Inflammatory macrophage treated with lipopolysaccharide for 4 hours (primary cell): ENCODE results near the gene BEAN1.
"Not testable (repeated sequence)": the region's sequence is repeated elsewhere in the genome, so short reads cannot be mapped to it uniquely, and the experiment has no call there.

Experiments
- DNase-seq: peaks from one replicate; pipeline ENCODE4 v3.0.0-alpha.2; 2020

Gene BEAN1

DNA sequence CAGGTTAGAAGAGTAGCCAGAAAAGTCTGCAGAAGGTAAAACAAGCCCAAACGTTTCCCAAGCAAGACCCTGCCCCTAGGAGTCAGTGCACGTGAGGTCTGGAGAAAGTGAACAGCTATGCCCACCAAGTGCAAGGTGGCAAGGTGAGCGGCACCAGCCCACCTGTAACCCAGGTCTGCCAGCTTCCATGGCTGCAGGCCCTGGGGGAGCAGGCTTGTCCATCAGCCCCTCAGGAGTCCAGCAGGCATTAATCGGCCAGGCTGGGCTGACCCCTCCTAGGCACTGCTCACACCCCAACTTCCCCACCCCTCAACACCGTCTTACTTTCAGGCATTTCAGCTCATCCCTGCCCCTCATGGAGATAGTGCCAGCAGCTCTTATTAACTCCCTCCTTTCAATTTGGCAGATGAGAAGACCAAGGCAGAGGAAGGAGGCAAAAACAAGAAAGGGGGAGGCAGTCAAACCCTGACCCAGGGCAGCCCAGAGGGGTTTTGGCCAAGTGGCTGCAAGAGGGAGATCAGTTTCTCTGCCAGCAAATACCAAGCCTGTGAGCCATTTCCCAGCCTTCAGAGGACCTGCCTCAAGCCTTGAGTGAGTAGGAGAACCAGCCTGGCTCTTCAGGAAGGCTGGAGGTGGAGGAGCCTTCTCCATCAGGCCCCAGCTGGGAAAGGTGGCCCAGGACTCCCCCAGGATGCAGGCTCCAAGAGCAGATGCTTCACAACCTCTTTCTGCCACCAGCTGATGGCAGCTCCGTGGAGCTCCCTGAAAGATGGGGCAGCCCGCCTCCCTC is 14.7 kb downstream of the BEAN1 start:
- DNase-seq, result no peak

DNA sequence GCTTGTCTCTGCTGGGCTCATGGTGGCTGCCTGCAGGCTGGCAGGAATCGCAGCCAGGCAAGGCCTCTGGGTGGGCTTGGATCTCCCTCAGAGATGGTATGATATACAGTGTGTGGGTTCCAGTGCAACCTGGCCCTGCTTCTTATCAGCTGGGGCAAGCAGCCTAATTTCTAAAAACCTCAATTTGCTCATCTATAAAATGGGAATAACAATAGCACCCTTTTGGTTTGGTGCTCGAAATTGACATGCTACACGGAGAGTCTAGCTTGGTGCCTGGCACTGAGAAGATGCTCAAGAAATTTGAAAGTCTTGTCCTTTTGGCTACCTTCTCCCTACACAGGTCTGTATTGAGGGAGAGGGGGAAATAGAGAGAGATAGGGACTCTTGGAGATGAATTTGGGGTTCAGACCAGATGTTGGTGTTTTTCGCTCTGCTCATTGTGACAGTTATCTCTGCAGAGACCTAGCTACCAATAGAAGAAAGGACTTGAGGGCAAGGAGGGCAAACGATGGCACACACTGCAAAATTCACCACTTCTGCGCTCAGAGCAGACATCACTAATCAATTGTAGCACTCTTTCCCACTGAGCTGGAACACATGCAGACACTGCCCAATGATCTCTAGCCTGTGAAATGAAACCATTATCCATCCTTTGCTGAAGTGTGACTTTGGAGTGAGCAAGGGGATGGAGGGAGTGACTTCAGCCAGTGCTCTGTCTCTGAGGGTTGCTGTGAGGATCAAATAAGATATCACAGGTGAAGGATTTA is 15.6 kb downstream of the BEAN1 start:
- no peak for DNase-seq

DNA sequence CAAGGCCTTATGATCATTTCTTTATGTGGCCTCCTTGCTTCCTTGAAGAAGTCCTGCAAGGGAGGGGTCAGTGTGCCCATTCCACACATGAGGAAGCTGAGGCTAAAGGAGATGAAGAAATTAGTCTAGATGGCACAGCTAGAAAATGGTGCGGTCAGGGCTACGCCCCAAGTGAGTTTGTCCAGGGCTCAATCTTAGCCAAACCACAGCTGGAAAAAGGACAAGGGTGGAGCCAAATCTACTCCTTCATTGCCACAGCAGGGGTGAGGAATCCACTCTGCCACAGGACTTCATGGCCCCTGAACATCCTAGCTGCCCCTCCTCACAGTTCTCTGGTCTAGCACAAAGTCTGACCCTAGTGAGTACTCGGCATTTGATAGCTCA is 16.2 kb downstream of the BEAN1 start:
- no peak for DNase-seq

DNA sequence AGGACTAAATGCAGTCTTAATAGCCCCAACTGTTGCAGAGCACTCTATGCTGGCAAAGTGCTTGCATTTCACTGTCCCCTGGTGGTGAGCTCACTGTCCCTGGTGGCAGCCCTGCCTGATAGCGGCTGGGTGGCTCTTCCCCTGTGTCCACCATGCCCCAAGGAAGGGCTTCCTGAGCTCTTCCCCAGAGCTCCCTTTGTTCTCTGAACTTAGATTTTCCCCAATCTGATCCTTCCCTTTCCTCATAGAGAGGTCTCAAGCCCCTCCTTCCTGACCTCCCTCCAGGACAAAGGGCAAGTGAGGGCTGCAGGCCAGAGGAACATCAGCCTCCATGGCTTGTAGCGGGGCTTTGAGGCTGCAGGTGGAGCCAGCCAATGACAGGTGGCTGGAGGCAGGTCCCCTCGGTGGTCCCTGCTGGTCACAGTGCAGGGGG is 17.0 kb downstream of the BEAN1 start:
- DNase-seq, result peak; percentile 17

DNA sequence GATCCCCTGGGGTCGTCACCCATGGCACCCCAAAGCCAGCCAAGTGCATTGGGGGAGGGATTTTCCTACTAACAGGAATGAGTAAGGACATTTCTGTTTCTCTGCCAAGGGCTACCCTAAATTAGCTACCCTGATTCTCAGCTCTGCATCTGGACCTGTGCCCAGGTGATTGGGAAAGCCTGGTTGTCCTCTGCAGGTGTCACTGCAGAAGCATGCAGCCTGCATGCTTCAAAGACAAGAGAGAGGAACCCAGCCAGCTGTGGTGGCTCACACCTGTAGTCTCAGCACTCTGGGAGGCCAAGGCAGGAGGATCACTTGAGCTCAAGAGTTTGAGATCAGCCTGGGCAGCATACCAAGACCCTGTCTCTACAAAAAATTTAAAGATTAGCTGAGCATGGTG is 19.6 kb downstream of the BEAN1 start:
- DNase-seq, result no peak

DNA sequence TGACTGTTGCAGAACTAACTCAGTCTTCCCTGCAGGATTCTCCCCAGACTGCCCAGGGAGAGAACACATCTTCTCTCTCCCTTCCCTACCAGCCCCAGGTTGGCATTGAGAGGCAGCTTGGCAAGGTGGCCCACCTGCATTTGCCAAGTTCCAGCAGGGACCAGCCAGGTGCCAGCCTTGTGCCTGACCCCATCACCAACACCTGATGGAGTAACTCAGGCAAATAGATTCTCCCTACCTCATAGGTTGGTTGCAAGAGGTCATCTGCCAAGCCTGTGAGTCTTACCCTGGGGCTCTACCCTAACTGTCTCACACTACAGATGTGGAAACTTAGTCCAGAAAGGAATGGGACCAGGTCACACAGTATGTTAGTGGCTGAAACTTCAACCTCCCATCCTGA is 20.4 kb downstream of the BEAN1 start:
- no peak for DNase-seq

DNA sequence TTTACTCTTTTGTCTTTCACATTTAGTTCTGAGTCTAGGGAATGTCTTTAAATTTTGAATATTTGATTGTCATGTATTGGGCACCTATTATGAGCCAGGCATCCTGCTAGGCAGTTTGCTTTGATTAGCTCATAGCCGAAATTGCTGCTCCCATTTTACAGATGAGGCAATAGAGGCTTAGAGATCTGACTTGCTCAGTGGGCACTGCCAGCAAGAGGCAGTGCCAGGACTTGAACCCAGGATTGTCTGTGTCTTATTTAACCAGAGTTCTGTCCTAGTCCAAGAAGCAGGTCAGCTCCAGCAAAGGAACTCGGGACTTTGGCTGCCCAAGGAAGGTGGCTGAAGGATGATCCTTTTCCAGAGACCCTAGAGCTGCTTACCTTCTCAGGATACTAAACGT is 24.5 kb downstream of the BEAN1 start:
- DNase-seq, result no peak

DNA sequence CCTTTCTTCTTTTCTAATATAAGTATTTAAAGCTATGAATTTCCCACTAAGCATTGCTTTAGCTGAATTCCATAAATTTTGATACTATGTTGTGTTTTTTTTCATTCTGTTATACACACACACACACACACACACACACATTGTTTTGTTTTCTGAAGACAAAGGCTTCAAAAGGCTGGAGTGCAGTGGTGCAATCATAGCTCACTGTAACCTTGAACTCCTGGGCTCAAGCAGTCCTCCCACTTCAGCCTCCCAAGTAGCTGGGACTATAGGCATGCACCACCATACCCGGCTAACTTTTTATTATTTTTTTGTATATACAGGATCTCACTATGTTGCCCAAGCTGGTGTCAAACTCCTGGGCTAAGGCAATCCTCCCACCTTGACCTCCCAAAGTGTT is 26.1 kb downstream of the BEAN1 start:
- not testable (repeated sequence) for DNase-seq

DNA sequence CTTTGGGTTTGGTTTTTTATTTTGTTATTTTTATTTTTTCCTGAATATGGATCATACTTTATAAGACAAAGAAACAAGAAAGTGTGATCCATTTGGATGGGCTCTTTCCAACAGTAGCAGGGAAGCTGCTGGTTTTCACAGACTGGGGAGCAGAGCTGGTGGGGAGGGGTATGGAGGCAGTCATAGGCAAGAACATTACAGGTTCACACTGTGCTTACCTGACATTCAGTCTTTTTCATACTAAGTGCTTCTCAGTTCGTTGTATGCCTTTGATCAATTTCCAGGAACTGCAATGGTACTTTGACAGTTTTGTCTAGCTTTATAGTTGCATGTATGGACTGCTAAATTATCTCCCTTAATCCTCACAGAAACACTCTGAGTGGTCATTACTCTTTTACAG is 27.7 kb downstream of the BEAN1 start:
- DNase-seq, result no peak

DNA sequence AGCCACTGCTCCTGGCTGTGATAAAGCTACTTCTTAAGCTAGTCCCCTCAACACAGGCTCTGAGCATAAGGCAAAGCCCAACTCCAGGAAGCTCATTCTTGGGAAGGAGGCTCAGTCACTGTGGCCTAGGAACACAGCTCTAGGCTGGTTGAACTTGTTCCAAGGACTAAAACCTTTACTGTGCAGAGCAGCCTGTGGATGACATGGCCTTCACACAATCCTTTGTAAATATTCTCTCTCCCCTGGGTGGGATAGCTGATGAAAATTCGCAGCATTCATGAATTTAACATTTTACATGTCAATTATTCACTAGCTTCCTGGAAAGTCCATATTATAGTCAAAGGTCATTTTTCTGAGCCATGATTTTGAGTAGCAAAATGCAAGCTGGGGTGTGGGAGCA is 28.9 kb downstream of the BEAN1 start:
- no peak for DNase-seq

DNA sequence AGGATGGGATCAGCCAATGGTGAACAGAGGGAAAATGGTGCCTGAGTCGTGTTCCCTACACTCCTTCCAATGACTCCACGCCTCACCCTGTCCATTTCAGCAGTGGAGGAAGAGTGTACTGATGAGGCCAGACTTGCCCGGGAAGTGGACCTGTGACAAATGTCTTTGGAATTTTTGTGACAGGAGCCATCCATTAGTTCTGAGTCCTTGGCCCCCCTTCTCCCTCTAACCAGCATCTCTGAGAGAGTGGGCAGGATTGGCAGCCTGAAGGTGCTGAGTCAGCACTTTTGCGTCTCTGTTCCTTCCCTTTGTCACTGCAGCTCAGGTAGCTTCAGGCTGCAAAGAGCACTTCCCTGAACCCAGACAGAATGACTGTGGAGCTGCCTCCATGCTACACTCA is 30.8 kb downstream of the BEAN1 start:
- no peak for DNase-seq

DNA sequence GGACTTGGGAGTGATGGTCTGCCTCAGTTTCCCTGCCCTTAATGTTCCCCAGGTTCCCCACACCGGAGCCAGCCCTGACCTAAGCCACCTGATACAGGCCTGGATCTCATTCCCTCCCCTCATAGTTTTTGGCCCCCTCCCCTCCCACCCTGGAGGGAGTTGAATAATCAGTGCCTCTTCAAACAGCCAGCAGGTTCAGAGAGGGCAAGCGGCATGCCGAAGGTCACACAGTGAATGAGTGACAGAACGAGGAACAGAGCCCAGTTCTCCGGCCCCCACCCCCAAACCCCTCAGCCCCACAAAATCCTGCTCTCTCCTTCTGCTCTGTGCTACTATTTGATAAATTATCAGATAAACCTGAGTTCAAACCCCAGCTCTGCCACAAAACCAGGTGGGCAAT is 31.2 kb downstream of the BEAN1 start:
- no peak for DNase-seq

DNA sequence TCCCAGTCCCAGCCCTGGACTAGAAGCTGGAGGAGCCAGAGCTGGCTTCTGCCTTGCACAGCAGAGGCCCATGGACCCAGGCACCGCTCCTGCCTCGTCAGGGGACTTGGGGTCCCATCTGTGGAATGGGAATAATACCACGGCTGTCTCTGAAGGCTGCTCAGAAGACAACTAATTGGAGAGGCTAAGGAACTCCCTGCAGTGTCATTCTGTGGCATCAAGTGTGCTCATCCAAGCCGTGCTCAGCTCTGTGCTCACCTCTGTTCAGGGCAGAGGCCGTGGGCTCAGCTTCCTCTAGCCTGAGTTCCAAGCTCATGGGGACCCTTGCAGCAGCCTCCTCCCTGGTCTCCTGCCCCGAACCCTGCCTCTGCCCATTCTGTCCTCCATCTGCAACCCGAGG is 31.8 kb downstream of the BEAN1 start:
- DNase-seq, result no peak

DNA sequence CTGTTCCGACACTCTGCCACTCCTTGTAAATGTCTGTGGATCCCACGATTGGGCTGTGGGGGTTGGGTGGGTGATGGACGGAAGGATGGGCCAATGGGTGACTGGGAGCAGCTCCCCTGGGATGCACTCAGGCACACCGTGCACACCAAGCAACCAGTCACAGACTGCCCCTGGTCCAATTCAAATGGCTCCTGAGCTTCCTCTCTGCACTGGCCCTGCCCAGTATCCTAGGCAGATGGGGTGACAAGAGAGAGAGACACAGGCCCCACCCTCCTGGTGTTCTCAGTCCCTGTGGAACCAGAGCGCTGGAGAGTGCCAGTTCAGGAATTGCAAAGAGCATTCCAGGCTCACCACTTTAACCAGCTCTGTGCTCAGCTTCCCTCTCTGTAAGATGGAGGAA is 32.8 kb downstream of the BEAN1 start:
- DNase-seq, result no peak

DNA sequence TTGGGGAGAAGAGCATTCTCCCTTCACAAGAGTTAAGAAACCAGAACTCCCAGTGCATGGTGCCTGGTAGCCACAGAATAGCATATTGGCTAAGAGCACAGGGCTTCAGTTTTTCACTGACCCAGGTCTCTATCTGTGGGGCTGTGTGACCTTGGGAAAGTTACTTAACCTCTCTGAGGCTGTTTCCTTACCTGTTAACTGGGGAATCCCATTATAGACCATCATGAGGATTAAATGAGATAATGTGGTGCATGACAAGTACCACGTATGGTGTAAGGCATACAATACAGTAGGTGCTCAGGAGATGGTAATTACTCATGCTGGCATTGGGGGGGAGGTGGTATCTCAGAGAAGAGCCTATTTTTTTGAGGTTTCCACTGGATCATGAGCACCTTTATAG is 33.6 kb downstream of the BEAN1 start:
- DNase-seq, result no peak

DNA sequence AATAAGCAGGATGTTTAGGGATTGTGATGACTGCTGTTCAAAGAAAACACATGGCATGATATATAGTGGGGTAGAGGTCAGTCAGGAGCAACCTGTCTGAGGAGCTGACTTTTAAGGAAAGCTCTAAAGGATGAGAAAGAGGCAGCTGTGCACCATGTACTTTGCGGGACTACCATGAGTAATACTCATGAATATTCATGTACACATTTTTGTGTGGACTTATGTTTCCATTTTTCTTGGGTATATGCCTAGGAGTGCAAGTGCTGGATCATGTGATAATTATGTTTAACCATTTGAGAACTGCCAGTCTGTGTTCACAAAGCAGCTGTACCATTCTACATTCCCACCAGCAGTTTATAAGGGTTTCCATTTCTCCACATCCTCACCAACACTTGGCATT is 35.8 kb downstream of the BEAN1 start:
- DNase-seq, result no peak

DNA sequence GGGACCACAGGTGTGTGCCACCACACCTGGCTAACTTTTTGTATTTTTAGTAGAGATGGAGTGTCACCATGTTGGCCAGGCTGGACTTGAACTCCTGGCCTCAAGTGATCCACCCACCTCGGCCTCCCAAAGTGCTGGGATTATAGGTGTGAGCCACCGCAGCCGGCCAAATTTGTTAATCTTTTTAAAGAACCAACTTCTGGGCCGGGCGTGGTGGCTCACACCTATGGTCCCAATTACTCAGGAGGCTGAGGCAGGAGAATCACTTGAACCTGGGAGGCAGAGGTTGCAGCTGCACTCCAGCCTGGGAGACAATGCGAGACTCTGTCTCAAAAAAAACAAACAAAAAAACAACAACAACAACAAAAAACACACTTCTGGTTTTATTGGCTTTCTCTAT is 38.9 kb downstream of the BEAN1 start:
- DNase-seq, result not testable (repeated sequence)

DNA sequence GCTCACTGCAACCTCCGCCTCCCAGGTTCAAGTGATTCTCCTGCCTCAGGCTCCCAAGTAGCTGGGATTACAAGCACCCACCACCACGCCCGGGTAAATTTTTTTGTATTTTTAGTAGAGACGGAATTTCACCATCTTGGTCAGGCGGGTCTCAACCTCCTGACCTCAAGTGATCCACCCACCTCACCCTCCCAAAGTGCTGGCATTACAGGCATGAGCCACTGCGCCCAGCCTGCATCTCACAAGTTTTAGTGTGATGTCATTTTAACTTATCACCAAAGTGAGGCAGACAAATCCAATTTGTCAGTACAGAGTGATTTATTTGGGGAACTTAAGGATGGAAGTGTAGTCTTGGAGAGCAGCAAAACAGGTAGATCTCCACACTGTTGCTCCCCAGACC is 39.5 kb downstream of the BEAN1 start:
- DNase-seq, result not testable (repeated sequence)

DNA sequence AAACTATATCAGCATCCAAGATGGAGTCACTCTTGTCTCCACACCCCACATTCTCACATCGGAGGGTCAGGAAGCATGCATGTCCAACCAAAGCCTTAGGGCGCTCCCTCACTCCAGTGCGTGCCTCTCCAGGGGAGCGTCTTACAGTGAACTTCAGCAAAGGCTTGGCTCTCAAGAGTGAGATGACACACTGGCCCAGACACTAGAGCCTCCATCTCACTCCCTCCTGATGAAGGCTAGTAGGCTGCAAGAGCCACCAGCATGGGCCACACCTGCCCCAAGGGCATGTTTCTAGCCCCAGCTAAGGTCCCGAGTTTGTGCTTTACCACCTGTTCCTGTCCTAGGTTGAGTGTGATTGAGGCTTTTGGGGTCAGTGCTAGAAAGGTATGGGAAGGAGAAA is 40.5 kb downstream of the BEAN1 start:
- DNase-seq, result no peak

DNA sequence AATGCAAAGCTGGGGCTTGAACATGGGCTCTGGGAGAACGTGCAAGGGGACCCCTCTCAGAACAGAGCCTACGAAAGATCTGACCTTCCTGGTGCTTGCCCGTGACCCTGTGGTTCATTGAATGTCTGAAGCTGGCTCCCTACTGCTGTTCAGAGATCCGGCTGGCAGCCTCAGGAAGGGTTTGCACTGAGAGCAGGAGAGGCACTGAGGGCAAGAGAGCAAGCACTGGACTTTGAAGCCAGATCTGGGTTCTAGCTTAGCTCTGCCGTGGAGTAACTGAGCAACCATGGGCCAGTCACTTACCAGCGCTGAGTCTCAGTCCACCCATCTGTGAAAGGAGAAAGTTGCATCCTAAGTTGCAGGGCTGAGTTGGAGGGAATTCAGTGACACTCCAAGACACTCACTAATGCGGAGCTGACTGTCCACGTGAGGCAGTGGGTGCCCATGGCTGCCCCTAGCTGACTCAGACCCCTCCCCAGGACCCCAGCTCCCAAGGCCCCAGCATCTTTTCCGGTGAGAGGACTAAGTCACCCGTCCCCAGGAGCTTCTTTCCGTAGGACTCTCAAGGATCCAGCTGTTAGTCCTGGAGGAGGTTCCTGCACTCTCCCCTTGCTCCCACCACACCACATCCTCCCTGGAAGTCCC is 41.3 kb downstream of the BEAN1 start:
- no peak for DNase-seq

DNA sequence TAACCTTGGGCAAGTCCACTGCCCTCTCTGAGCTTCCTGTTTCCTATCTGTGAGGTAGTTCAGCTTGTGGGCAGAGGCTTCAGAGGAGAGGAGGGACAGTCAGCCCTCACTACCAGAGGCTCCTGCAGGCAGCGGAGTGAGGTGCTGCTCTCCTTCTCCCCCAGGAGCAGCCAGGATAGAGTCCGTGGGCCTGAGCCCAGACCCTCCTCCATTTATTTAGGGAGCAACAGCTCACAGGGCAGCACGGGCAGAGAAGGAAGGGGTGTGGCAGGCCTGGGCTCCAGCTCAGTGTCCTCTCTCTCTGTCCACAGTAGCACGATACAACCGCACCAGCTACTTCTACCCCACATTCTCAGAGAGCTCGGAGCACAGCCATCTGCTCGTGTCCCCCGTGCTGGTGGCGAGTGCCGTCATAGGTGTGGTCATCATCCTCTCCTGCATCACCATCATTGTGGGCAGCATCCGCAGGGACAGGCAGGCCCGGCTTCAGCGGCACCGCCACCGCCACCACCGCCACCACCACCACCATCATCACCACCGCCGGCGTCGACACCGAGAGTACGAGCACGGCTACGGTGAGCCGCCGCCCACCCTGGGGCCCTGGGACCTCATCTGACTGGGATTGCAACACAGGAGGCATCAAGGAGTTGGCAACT is 42.3 kb downstream of the BEAN1 start:
- no peak for DNase-seq

DNA sequence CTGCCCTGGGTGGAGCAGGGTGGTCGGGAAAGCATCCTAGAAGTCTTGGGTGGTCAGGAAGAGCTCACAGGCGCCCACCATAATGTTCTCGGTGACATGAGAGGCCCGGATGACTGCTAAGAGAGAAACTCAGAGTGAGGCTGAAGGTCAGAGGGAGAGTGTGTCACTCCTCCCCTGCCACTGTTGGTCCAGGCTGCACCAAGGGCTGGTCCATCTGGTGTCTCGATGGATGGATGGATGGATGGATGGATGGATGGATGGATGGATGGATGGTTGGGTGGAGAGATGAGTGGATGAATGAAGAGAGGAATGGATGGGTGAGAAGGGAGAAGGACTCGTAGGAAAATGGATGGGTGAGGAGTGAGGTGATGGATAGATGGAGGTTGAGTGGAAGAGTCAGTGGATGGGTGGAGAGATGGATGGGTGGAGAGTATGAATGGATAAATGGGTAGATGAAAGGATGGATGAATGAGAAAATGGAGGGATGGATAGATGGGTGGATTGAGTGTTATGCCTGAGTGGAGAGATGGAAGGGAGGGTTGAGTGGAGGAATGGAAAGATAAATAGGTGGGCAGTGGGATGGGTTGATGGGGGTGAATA is 43.0 kb downstream of the BEAN1 start:
- no peak for DNase-seq

DNA sequence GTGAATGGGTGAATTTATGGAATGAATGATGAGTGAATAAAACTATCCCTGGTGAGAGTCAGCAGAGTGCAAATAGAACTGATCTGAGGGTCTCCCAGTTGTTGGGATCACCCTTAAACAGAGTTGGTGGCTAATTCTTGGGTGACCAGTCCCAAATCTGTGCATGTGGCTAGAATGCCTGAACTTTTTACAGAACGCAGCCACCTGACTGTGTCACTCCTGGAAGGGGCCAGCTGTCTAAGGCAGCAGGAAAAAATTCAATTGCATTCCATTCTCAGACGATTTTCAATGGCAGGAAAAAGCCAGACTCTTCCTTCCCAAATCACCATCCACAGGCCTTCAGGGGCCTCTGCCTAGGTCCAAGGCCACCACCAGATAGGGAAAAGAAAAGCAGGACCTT is 43.5 kb downstream of the BEAN1 start:
- no peak for DNase-seq
